Fibroblast of villous mesenchyme (primary cell): Measurements from ENCODE around the gene ATXN2L. TPM values are rescaled to one million over a fixed set of nuclear protein-coding genes. Genes with fewer than 3 reads are reported as not detected.

Source experiments
- DNase-seq: peaks from one replicate; pipeline ENCODE4 v3.0.0-alpha.2; 2010; ENCODE audit warnings: low read depth
- H3K4me3 ChIP-seq: 2 replicates; pipeline ENCODE4 v1.5.1; 2011; ENCODE audit warnings: low read depth, mild to moderate bottlenecking, low read length
- CTCF ChIP-seq: IDR thresholded peaks from 2 replicates; pipeline ENCODE4 v1.5.1; 2012; ENCODE audit warnings: low read depth, mild to moderate bottlenecking, low read length; ENCODE audit not compliant: insufficient read depth
- total RNA-seq: library from RNA; depleted of rRNA; stranded (reverse); fragments of >200 nt; gene quantifications from 2 replicates; pipeline ENCODE4 v1.2.3, GENCODE V29; 2012

ATXN2L gene
- total RNA-seq, 1 donor: 51.4 TPM

GRCh38 chr16:28823291-28823872 is 583 bp downstream of the ATXN2L start:
- peak overlapping the region; percentile 91 for H3K4me3 ChIP-seq
- DNase-seq: no peak
- no peak for TF ChIP-seq CTCF

- H3K4me3 ChIP-seq: peak overlapping the region; percentile 91
- TF ChIP-seq CTCF: peak; percentile 19
- peak; percentile 99 for DNase-seq
Observed at GRCh38 chr16:28823873-28824716, 1.3 kb downstream of the ATXN2L start.

GRCh38 chr16:28824717-28824973 is 1.8 kb downstream of the ATXN2L start:
- peak overlapping the region; percentile 91 for H3K4me3 ChIP-seq
- TF ChIP-seq CTCF: no peak
- DNase-seq: no peak

GRCh38 chr16:28826141-28826540 is 3.3 kb downstream of the ATXN2L start:
- no peak overlapping the region for H3K4me3 ChIP-seq
- TF ChIP-seq CTCF: peak; percentile 4
- no peak for DNase-seq

GRCh38 chr16:28829747-28830146 is 6.9 kb downstream of the ATXN2L start:
- no peak for DNase-seq
- H3K4me3 ChIP-seq: no peak overlapping the region
- no peak for TF ChIP-seq CTCF

- no peak for DNase-seq
- no peak for TF ChIP-seq CTCF
- no peak overlapping the region for H3K4me3 ChIP-seq
Observed at GRCh38 chr16:28830531-28830930, 7.7 kb downstream of the ATXN2L start.
